HG03558 (cell line): ENCODE measurements around the gene RAC2.
"Not testable (repeated sequence)": the region's sequence is repeated elsewhere in the genome, so short reads cannot be mapped to it uniquely, and the experiment has no call there.

Source experiments
- ATAC-seq: cut with Tn5 transposase; IDR thresholded peaks from one replicate; pipeline ENCODE4 v1.9.1; 2021; ENCODE audit warnings: moderate number of reproducible peaks; ENCODE audit not compliant: unreplicated experiment; ENCODE audit errors: extremely low read depth

Gene RAC2

GRCh38 chr22:37237371-37238268 lies 6.4 kb downstream of the RAC2 start:
- ATAC-seq = no peak

GRCh38 chr22:37235897-37236607 lies 8.0 kb downstream of the RAC2 start:
- ATAC-seq = no peak

GRCh38 chr22:37234736-37235711 lies 9.0 kb downstream of the RAC2 start:
- ATAC-seq = no peak

GRCh38 chr22:37233751-37234631 lies 10.1 kb downstream of the RAC2 start:
- ATAC-seq = no peak

- not testable (repeated sequence) for ATAC-seq
Measured at GRCh38 chr22:37233371-37233750, 10.7 kb downstream of the RAC2 start.

GRCh38 chr22:37232140-37232998 lies 11.7 kb downstream of the RAC2 start:
- no peak for ATAC-seq

- no peak for ATAC-seq
Measured at GRCh38 chr22:37231406-37232139, 12.5 kb downstream of the RAC2 start.

GRCh38 chr22:37230673-37231405 lies 13.2 kb downstream of the RAC2 start:
- ATAC-seq = no peak

GRCh38 chr22:37229805-37230672 lies 14.0 kb downstream of the RAC2 start:
- ATAC-seq = no peak

- no peak for ATAC-seq
Measured at GRCh38 chr22:37229012-37229804, 14.9 kb downstream of the RAC2 start.

GRCh38 chr22:37228106-37229011 lies 15.7 kb downstream of the RAC2 start:
- no peak for ATAC-seq

- no peak for ATAC-seq
Measured at GRCh38 chr22:37226514-37226913, 17.6 kb downstream of the RAC2 start.

GRCh38 chr22:37226087-37226486 lies 18.0 kb downstream of the RAC2 start:
- ATAC-seq = no peak

GRCh38 chr22:37225481-37225880 lies 18.6 kb downstream of the RAC2 start:
- ATAC-seq = no peak
